ENCODE results near the gene ZC3H12A. TPM values are rescaled to one million over a fixed set of nuclear protein-coding genes. Genes with fewer than 3 reads are reported as not detected.
"Not testable (repeated sequence)": the region's sequence is repeated elsewhere in the genome, so short reads cannot be mapped to it uniquely, and the experiment has no call there.

The ZC3H12A gene
- total RNA-seq, 1 donor from 2014 or later = 12.8 TPM

DNA sequence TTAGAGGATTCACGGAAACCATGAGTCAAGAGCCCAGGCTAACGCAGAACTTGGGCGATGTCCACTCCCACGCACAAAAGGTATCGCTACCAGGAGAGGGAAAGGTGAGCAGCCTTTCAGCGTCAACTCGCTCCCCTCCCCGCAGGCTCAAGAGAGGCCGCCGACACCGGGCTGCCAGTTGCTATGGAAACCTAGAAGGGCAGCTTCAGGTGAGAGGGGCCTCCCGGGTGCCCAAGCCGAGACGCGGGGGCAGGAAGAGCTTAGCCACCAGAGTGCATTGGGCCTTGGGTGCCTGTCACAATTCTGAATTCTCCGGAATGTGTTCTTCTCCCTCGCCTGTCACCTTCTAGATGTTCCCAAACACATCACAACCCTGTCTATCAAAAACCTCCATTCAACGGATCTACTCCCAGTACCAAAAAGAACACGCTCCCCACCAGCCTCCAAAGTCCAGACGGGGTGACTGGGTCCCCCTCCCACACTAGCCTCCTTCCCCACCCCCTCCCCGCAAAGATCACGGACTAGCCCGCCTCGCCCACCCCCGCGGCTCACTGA lies 39.5 kb downstream of the ZC3H12A start:
- ATAC-seq = peak; percentile 52 to 68
- peaks cover 19% of the 10 kb centered on the region for H3K4me1 ChIP-seq
- no peaks in the 10 kb centered on the region for H3K27me3 ChIP-seq (ENCODE audit: low read depth)
- peak overlapping the region; percentile 92 for H3K27ac ChIP-seq
- H3K36me3 ChIP-seq = peaks cover 41% of the 10 kb centered on the region
- TF ChIP-seq, protein P1, sequence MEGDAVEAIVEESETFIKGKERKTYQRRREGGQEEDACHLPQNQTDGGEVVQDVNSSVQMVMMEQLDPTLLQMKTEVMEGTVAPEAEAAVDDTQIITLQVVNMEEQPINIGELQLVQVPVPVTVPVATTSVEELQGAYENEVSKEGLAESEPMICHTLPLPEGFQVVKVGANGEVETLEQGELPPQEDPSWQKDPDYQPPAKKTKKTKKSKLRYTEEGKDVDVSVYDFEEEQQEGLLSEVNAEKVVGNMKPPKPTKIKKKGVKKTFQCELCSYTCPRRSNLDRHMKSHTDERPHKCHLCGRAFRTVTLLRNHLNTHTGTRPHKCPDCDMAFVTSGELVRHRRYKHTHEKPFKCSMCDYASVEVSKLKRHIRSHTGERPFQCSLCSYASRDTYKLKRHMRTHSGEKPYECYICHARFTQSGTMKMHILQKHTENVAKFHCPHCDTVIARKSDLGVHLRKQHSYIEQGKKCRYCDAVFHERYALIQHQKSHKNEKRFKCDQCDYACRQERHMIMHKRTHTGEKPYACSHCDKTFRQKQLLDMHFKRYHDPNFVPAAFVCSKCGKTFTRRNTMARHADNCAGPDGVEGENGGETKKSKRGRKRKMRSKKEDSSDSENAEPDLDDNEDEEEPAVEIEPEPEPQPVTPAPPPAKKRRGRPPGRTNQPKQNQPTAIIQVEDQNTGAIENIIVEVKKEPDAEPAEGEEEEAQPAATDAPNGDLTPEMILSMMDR (IDR thresholded peaks at IDR 0.05) = no peak
- intact Hi-C loops (cut with DNase I) = no loop called here
- DNase-seq = peak; percentile 64
- no peaks in the 10 kb centered on the region for H3K9me3 ChIP-seq
- H3K4me3 ChIP-seq = peak overlapping the region; percentile 77

DNA sequence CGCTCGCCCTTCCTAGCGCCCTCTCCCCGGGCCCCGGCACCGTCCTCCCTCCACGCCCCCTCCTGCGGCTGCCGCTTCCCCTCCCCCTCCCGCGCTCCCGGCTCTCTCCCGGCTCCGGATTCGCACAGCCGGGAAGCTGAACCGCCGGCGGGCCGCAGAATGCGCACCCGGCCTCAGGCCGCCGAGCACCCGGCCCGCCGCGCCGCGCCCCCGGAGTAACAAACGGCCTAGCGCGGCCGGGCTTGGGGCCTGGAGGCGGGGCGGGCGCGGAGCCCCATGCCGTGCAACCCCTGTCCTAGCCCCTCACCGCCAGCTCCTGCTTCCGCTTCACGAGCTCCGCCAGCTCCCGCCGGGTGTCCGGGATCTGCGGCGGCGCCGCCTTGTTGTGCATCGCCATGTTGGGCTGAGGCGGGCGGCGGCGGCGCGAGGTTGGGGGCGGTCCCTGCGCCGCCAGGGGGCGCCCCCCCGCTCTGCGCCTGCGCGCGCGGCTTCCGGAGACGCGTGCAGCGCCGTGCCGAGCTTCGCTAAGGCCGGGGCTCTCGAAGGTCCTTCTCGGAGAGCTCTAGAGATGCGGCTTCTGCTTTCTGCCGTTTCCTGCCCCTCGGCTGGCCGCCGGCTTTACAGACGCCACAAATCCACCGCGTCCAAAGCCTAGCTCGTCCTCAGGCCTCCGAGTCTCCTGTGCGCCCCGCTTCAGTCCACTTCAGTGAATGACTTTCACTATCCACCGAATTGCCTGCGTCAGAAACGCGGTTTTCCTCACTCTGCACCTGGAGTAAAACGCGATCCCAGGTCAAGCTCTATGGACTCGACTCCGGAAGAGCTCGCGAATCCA lies 40.2 kb downstream of the ZC3H12A start, which contains the start of gene MEAF6:
MEAF6 (minus strand) TSS at position 417 of the 835 bp plus-strand sequence; CDS start at position 397, 20 bp downstream.
- Histone ChIP-seq H3K4me3 (peak within 1 kb of the TSS; percentile 77), H3K9me3 (no peaks in the 10 kb centered on the region), H3K36me3 (peaks cover 35% of the 10 kb centered on the region), H3K4me1 (peaks cover 19% of the 10 kb centered on the region), H3K27ac (peak within 1 kb of the TSS; percentile 92), H3K27me3 (ENCODE audit: low read depth) (no peaks in the 10 kb centered on the region)
- peak; percentile 99 to 100 for ATAC-seq
- DNase-seq = peak; percentile 91
- TF ChIP-seq, protein P1 (IDR thresholded peaks at IDR 0.05) = peak; percentile 79
- intact Hi-C loops (cut with DNase I) = no loop called here

DNA sequence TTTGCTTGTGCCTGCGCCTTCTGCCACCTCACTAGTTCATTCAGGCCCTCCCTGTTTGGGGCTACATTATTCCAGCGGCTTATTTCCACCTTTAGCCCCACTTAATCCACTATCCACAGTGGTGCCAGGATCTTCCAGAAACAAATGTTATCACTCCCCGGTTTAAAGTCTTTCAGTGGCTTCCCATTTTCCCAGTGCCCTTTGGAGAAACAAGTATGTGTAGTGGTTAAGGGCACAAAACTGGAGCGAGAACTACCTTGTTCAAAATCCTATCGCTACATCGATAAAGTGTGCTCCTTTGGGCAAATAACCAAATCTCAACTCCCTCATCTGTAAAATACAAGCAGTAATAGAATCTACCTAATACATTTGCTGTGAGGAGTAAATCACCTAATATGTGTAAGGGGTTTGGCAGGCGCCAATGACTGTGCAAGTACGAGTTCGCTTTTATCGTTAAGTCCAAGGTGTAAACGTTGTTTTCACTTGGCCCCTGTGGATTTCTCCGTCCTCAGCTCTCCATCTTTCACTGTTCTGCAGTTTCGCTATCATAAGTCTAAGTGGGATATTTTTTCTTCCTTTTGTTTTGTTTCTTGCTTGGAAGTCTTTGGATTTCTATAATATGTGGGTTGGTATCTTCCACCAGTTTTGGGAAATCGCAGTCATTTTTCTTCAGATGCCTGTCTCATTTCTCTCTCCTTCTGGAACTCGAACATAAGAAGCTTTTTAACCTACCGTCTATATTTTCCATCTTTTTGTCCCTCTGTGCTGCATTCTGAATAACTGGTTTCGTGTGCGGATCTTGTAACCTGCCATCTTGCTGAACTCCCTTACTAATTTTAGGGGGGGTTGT lies 41.0 kb downstream of the ZC3H12A start:
- Histone ChIP-seq H3K9me3 (no peaks in the 10 kb centered on the region), H3K4me3 (peak overlapping the region; percentile 77), H3K36me3 (peaks cover 29% of the 10 kb centered on the region), H3K4me1 (peaks cover 19% of the 10 kb centered on the region), H3K27me3 (ENCODE audit: low read depth) (no peaks in the 10 kb centered on the region), H3K27ac (peak overlapping the region; percentile 92)
- intact Hi-C loops (cut with DNase I) = no loop called here
- ATAC-seq = no peak
- DNase-seq = no peak
- TF ChIP-seq, protein P1 (IDR thresholded peaks at IDR 0.05) = no peak

DNA sequence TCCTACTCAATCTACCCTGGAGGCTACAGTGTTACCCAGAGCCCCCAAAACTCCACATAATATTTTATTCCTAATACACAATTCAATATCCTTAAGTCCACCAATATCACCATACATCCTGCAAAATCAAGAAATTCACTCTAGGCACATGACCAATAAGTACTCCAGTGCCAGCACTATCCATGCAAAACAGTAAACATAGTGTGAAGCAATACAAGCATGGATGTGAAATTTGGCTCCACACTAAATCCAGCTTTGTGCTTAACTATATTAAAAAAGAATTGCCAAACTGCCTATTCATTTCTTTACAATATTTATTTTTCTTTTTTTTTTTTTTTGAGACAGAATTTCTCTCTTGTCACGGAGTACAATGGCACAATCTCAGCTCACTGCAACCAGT lies 43.2 kb downstream of the ZC3H12A start:
- no peak for ATAC-seq

DNA sequence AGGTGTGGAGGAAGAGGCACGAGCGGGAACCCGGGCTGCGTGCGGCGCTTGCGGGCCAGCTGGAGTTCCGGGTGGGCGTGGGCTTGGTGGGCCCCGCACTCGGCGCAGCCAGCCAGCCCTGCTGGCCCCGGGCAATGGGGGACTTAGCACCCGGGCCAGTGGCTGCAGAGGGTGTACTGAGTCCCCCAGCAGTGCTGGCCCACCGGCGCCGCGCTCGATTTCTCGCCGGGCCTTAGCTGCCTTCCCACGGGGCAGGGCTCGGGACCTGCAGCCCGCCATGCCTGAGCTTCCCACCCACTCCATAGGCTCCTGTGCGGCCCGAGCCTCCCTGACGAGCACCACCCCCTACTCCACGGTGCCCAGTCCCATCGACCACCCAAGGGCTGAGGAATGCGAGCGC lies 43.9 kb downstream of the ZC3H12A start:
- H3K9me3 ChIP-seq; H3K27ac ChIP-seq; ATAC-seq; intact Hi-C loops (cut with DNase I); DNase-seq; H3K36me3 ChIP-seq; H3K27me3 ChIP-seq (ENCODE audit: low read depth); H3K4me3 ChIP-seq: not testable (repeated sequence)
- peaks cover 13% of the 10 kb centered on the region for H3K4me1 ChIP-seq

More for the DNA sequence above, 43.2 kb downstream of the ZC3H12A start:
- no peaks in the 10 kb centered on the region for H3K9me3 ChIP-seq
- intact Hi-C loops (cut with DNase I) = no loop called here
- DNase-seq = no peak
- no peak overlapping the region for H3K27ac ChIP-seq
- H3K27me3 ChIP-seq (ENCODE audit: low read depth) = no peaks in the 10 kb centered on the region
- peaks cover 19% of the 10 kb centered on the region for H3K4me1 ChIP-seq
- TF ChIP-seq, protein P1 (IDR thresholded peaks at IDR 0.05) = no peak
- peaks cover 7% of the 10 kb centered on the region for H3K36me3 ChIP-seq
- H3K4me3 ChIP-seq = no peak overlapping the region

DNA sequence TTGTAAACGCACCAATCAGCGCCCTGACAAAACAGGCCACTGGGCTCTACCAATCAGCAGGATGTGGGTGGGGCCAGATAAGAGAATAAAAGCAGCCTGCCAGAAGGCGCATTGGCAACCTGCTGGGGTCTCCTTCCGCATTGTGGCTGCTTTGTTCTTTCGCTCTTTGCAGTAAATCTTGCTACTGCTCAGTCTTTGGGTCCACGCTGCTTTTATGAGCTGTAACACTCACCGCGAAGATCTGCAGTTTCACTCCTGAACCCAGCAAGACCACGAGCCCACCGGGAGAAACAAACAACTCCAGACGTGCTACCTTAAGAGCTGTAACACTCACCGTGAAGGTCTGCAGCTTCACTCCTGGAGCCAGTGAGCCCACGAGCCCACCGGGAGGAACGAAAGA lies 44.5 kb downstream of the ZC3H12A start:
- H3K36me3 ChIP-seq; H3K4me3 ChIP-seq; H3K27ac ChIP-seq; H3K9me3 ChIP-seq; ATAC-seq; DNase-seq; H3K4me1 ChIP-seq; H3K27me3 ChIP-seq (ENCODE audit: low read depth); intact Hi-C loops (cut with DNase I): not testable (repeated sequence)

Data from lower lobe of right lung (tissue), 2 donors.